ENCODE measurements around the gene NFYB.

Gene NFYB

GRCh38 chr12:104155711-104156555 is 17.9 kb upstream of the NFYB start:
- DNase-seq: no peak

- DNase-seq: no peak
These were observed 16.8 kb upstream of the NFYB start for GRCh38 chr12:104154806-104155205.

- no peak for DNase-seq
These were observed 16.3 kb upstream of the NFYB start for GRCh38 chr12:104154286-104154685.

- DNase-seq: no peak
These were observed 14.8 kb upstream of the NFYB start for GRCh38 chr12:104152685-104153241.

GRCh38 chr12:104150416-104150815 is 12.4 kb upstream of the NFYB start:
- DNase-seq: no peak

GRCh38 chr12:104147346-104147745 is 9.3 kb upstream of the NFYB start:
- DNase-seq: no peak

- DNase-seq: no peak
These were observed 5.9 kb upstream of the NFYB start for GRCh38 chr12:104143918-104144317.

GRCh38 chr12:104143002-104143401 is 5.0 kb upstream of the NFYB start:
- DNase-seq: no peak

GRCh38 chr12:104142543-104142942 is 4.5 kb upstream of the NFYB start:
- DNase-seq: no peak

GRCh38 chr12:104138797-104139152 is 765 bp upstream of the NFYB start:
- DNase-seq: no peak

GRCh38 chr12:104137001-104137901 is 759 bp downstream of the NFYB start:
- DNase-seq: peak; percentile 17 to 24 (median 20)

- DNase-seq: no peak
These were observed 1.4 kb downstream of the NFYB start for GRCh38 chr12:104136577-104136976.

GRCh38 chr12:104134882-104135281 is 3.1 kb downstream of the NFYB start:
- no peak for DNase-seq

- DNase-seq: no peak
These were observed 4.1 kb downstream of the NFYB start for GRCh38 chr12:104133866-104134265.

- no peak for DNase-seq
These were observed 4.7 kb downstream of the NFYB start for GRCh38 chr12:104133321-104133720.

- no peak for DNase-seq
These were observed 5.6 kb downstream of the NFYB start for GRCh38 chr12:104132351-104132956.

- no peak for DNase-seq
These were observed 6.4 kb downstream of the NFYB start for GRCh38 chr12:104131609-104132008.

GRCh38 chr12:104130760-104131159 is 7.2 kb downstream of the NFYB start:
- no peak for DNase-seq

- DNase-seq: no peak
These were observed 11.5 kb downstream of the NFYB start for GRCh38 chr12:104126548-104126947.

- no peak for DNase-seq
These were observed 15.7 kb downstream of the NFYB start for GRCh38 chr12:104122298-104122697.

- no peak for DNase-seq
These were observed 17.0 kb downstream of the NFYB start for GRCh38 chr12:104121001-104121400.

- DNase-seq: no peak
These were observed 22.4 kb downstream of the NFYB start for GRCh38 chr12:104115587-104115975.
